Activated effector memory CD4-positive, alpha-beta T cell treated with Interleukin-2 at 50 U/mL for 16 hours (primary cell): ENCODE data around the gene OR8I2.
"Not testable (repeated sequence)": the region's sequence is repeated elsewhere in the genome, so short reads cannot be mapped to it uniquely, and the experiment has no call there.

Source experiments
- DNase-seq: peaks from one replicate; pipeline ENCODE4 v3.0.0-alpha.2; 2020

OR8I2 gene

GRCh38 chr11:56093008-56093407 lies at the start of gene OR8I2:
OR8I2 (plus strand) TSS chr11:56093308; CDS start chr11:56093308, 0 bp downstream.
- no peak for DNase-seq

- no peak for DNase-seq
These were observed 47.6 kb upstream of the OR8I2 start for GRCh38 chr11:56045538-56045937.

DNA sequence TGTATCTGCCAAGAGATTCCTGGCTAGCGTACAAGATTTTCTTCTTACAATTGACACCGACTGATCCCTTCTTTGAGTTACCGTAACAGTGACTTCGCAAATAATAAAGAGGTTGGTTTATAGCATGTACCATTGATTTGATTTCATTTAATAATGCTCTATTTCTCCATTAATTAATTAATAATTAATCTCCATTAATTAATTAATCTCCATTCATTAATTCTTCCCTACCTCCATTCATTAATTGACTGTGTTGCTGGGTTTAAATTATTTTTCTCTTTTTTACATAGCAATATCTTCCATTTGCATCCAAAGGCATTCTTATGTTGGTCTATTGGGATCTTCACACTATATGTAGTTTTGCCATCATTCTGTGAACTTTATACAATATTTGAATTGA lies 44.6 kb upstream of the OR8I2 start:
- no peak for DNase-seq

DNA sequence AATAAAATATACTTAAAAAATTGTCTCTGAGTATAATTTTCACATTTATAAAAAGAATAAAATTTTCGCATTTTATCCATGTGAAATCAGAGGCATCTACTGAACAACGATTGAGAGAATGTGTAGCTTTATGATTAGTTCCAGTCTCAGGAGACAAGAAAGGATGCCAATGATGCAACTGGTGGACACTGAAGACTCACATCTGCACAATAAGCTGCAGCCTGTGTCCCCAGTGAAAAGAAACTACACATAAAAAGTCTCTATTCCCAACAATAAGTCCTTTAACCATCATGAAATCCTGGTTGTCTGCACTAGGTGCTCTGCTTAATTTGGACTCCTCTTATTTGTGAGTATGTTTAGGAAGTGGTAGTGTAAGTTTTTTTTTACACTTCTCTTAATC lies 43.6 kb upstream of the OR8I2 start:
- DNase-seq, result no peak

GRCh38 chr11:56056366-56056765 lies 36.7 kb upstream of the OR8I2 start:
- DNase-seq, result not testable (repeated sequence)

DNA sequence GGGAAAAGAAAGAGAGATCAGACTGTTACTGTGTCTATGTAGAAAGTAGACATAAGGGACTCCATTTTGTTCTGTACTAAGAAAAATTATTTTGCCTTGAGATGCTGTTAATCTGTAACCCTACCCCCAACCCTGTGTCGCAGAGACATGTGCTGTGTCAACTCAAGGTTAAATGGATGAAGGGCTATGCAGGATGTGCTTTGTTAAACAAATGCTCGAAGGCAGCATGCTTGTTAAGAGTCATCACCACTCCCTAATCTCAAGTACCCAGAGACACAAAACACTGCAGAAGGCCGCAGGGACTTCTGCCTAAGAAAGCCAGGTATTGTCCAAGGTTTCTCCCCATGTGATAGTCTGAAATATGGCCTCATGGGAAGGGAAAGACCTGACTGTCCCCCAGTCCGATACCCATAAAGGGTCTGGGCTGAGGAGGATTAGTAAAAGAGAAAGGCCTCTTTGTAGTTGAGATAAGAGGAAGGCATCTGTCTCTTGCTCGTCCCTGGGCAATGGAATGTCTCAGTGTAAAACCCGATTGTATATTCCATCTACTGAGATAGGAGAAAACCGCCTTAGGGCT lies 35.4 kb upstream of the OR8I2 start:
- not testable (repeated sequence) for DNase-seq

DNA sequence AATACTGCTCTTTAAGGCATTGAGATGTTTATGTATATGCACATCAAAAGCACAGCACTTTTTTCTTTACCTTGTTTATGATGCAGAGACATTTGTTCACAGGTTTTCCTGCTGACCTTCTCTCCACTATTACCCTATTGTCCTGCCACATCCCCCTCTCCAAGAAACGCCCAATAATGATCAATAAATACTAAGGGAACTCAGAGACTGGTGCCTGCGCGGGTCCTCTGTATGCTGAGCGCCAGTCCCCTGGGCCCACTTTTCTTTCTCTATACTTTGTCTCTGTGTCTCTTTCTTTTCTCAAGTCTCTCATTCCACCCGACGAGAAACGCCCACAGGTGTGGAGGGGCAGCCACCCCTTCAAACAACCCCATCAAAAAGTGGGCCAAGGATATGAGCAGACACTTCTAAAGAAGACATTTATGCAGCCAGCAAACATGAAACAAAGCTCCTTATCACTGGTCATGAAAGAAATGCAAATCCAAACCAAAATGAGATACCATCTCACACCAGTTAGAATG lies 34.8 kb upstream of the OR8I2 start:
- DNase-seq, result not testable (repeated sequence)

DNA sequence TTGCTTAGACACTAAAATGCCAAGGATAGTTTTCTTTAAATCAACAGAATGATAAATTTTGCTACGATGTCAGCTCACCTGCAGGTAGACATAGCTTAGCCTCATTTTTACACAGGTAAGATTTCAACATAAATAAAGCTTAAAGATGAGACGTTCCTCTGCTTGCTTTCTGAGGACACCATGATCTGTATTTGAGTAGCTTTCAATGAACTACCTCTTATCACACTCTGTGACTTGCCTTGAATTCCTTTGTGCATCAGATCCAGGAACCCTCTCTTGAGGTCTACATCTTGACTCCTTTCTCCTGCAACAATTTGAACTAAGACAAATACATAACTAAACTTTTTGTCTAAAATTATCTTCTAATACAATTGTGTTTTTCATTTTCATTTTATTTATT lies 26.1 kb upstream of the OR8I2 start:
- no peak for DNase-seq

- DNase-seq, result no peak
These were observed 3.4 kb upstream of the OR8I2 start for GRCh38 chr11:56089697-56090096.

GRCh38 chr11:56103210-56103737 lies 10.2 kb downstream of the OR8I2 start, which contains the start of gene OR8H2:
OR8H2 (plus strand) TSS chr11:56103687; CDS start chr11:56105043, 1,356 bp downstream.
- DNase-seq, result no peak

DNA sequence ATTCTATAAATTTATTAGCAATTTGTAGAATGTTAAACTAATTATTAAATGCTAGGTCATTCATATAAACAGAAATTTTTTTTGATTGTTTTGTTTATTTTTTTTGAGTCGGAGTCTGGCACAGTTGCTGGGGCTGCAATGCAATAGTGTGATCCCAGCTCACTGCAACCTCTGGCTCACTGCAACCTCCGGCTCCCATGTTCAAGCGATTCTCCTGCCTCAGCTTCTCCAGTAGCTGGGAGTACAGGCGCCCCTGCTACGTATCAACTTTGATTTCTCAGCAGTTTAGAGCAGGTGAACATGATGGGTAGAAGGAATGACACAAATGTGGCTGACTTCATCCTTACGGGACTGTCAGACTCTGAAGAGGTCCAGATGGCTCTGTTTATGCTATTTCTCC lies 29.0 kb downstream of the OR8I2 start, which contains the start of gene OR8H3:
Gene OR8H3 (plus strand): TSS at position 301 of the 400 bp plus-strand sequence. CDS start 0 bp downstream, at position 301.
- no peak for DNase-seq

DNA sequence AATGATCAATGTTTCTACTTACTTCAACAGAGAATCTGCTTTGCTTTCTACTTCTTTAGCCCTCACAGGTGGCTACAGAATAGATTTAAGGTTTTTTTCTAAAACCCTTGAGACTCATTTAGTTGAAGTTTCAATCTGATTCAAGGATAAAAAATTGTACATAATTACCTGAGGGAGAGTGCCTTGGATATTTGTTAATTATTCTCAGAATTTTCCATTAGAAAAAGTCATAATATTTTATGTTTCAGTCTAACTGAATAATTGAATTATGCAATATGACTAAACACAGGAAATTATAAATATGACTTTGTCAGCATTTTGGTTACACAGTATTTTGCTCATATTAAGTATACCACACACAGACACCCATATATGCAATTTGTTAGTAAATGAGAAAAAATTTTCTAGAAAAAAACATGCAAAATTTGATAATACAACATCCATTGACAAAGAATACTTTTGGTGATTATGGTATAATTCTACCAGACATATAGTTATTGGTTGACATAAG lies 47.1 kb downstream of the OR8I2 start, which contains the start of gene OR8J3:
Gene OR8J3 (minus strand): TSS at position 51 of the 511 bp plus-strand sequence. CDS start 2,483 bp downstream, outside the sequence.
- no peak for DNase-seq

GRCh38 chr11:56143681-56144080 lies 50.6 kb downstream of the OR8I2 start:
- not testable (repeated sequence) for DNase-seq
